ENCODE measurements around the gene SLC4A8.
"Not testable (repeated sequence)": the region's sequence is repeated elsewhere in the genome, so short reads cannot be mapped to it uniquely, and the experiment has no call there.

GRCh38 chr12:51455050-51455449 lies 30.4 kb downstream of the SLC4A8 start:
- TF ChIP-seq CTCF (IDR thresholded peaks at IDR 0.05); ZFX (IDR thresholded peaks at IDR 0.05; ENCODE audit: borderline replicate concordance): not testable (repeated sequence)

Measured in 22Rv1 (cell line).